Naive thymus-derived CD4-positive, alpha-beta T cell (primary cell): ENCODE data around the gene LRRC36. TPM values are rescaled to one million over a fixed set of nuclear protein-coding genes. Genes with fewer than 3 reads are reported as not detected.

Source experiments
- ATAC-seq: fragments of 150-1000 bp; cut with Tn5 transposase; 2 replicates; pipeline ENCODE4 v1.10.0; 2021; ENCODE audit warnings: mild to moderate bottlenecking, moderate library complexity
- CTCF ChIA-PET: fragments of 350-600 bp; sonication (Branson Sonifier 250); formaldehyde crosslinking; loops from one replicate; lab custom pipeline; 2021; ENCODE audit warnings: antibody characterized with exemption; lab: Charles Lee
- POLR2A ChIA-PET: fragments of 350-600 bp; sonication (Branson Sonifier 250); formaldehyde crosslinking; loops from one replicate; lab custom pipeline; 2021; ENCODE audit warnings: antibody characterized with exemption, inconsistent platforms; lab: Charles Lee
- DNase-seq, 9 donors: peaks; one replicate each; pipeline versions ENCODE4 v3.0.0 to v3.0.0-alpha.2; 2020 to 2022; ENCODE audit warnings: mixed read lengths in 1 of 9
- H3K27ac ChIP-seq: one replicate; pipeline ENCODE4 v1.7.0; 2013; ENCODE audit warnings: mild to moderate bottlenecking, low read depth, low read length, moderate library complexity
- H3K27me3 ChIP-seq, 2 donors: one replicate each; pipeline ENCODE4 v1.7.0; 2013; ENCODE audit warnings: low read length in 2 of 2, mild to moderate bottlenecking in 2 of 2, moderate library complexity in 2 of 2; ENCODE audit not compliant: control insufficient read depth in 2 of 2, insufficient read depth in 2 of 2
- H3K36me3 ChIP-seq, 3 experiments: 1 replicate in 2 of 3; 2 replicates in 1 of 3; pipeline ENCODE4 v1.7.0; 2013; ENCODE audit warnings: low read length in 3 of 3, mild to moderate bottlenecking in 3 of 3, moderate library complexity in 1 of 3; ENCODE audit not compliant: insufficient read depth in 3 of 3, control insufficient read depth in 2 of 3
- H3K4me1 ChIP-seq, 2 donors: one replicate each; pipeline ENCODE4 v1.7.0; 2013; ENCODE audit warnings: low read length in 2 of 2, mild to moderate bottlenecking in 2 of 2, moderate library complexity in 1 of 2; ENCODE audit not compliant: control insufficient read depth in 2 of 2, insufficient read depth in 2 of 2
- H3K4me3 ChIP-seq: 2 replicates; pipeline ENCODE4 v1.7.0; 2013; ENCODE audit warnings: mild to moderate bottlenecking, low read length
- H3K9me3 ChIP-seq, 3 experiments: 1 replicate in 2 of 3; 2 replicates in 1 of 3; pipeline ENCODE4 v1.7.0; 2013; ENCODE audit warnings: low read length in 3 of 3; ENCODE audit not compliant: control insufficient read depth in 2 of 3
- H3K27ac Mint-ChIP-seq, 9 donors: one replicate each; pipeline ENCODE4 v1.8.0; 2020 to 2022; ENCODE audit warnings: mixed read lengths in 9 of 9, mild to moderate bottlenecking in 8 of 9, moderate library complexity in 5 of 9, inconsistent platforms in 2 of 9
- H3K27me3 Mint-ChIP-seq, 5 donors: one replicate each; pipeline ENCODE4 v1.8.0; 2021 to 2022; ENCODE audit warnings: mixed read lengths in 5 of 5, mild to moderate bottlenecking in 1 of 5
- H3K36me3 Mint-ChIP-seq, 5 donors: one replicate each; pipeline ENCODE4 v1.8.0; 2020 to 2022; ENCODE audit warnings: mixed read lengths in 5 of 5, mild to moderate bottlenecking in 3 of 5, inconsistent platforms in 1 of 5
- H3K4me1 Mint-ChIP-seq, 7 donors: one replicate each; pipeline ENCODE4 v1.8.0; 2020 to 2022; ENCODE audit warnings: mixed read lengths in 7 of 7, mild to moderate bottlenecking in 3 of 7, inconsistent platforms in 1 of 7
- H3K4me3 Mint-ChIP-seq, 10 donors: one replicate each; pipeline ENCODE4 v1.8.0; 2020 to 2022; ENCODE audit warnings: mild to moderate bottlenecking in 10 of 10, mixed read lengths in 10 of 10, moderate library complexity in 6 of 10, inconsistent platforms in 2 of 10
- H3K9me3 Mint-ChIP-seq, 11 donors: one replicate each; pipeline ENCODE4 v1.8.0; 2020 to 2022; ENCODE audit warnings: mixed read lengths in 11 of 11, mild to moderate bottlenecking in 4 of 11, inconsistent platforms in 1 of 11, moderate library complexity in 1 of 11
- intact Hi-C, 2 donors: fragments of 100-400 bp; cut with micrococcal nuclease; formaldehyde crosslinking; loops; one replicate each; pipeline ENCODE4 v1.15.1; 2023
- polyA plus RNA-seq, 2 donors: library from polyadenylated mRNA; unstranded; fragments of 300-500 nt; fragmentation: Illumina TruSeq; gene quantifications; one replicate each; pipeline ENCODE4 v1.2.3, GENCODE V29; 2021
- total RNA-seq, 6 experiments: library from RNA in 5 of 6; stranded (reverse) in 5 of 6; gene quantifications; 1 replicate in 5 of 6; 2 replicates in 1 of 6; pipeline ENCODE4 v1.2.3 and lab custom pipeline; 2021 to 2026

LRRC36 gene
- total and polyA plus RNA-seq, 7 experiments from 2014 or later: 0.50 to 0.56 TPM; not detected in 5

GRCh38 chr16:67426022-67426421 lies 99.4 kb downstream of the LRRC36 start:
- no peaks in the 10 kb centered on the region for H3K9me3 ChIP-seq
- H3K27me3 Mint-ChIP-seq: peaks cover 26 to 51% (median 35%) of the 10 kb centered on the region in 5 donors
- H3K4me1 ChIP-seq: no peaks in the 10 kb centered on the region
- peaks cover 0 to 5% (median 3%) of the 10 kb centered on the region in 7 donors for H3K4me1 Mint-ChIP-seq
- DNase-seq (no peak), ATAC-seq (no peak)
- CTCF ChIA-PET: no interaction called here
- POLR2A ChIA-PET: no interaction called here
- H3K27ac Mint-ChIP-seq: no peak overlapping the region
- H3K9me3 Mint-ChIP-seq: peaks cover 0 to 1% (median 0%) of the 10 kb centered on the region in 11 donors
- no peaks in the 10 kb centered on the region for H3K36me3 Mint-ChIP-seq
- H3K27ac ChIP-seq: no peak overlapping the region
- H3K4me3 ChIP-seq: no peak overlapping the region
- intact Hi-C loops: no loop called here
- H3K27me3 ChIP-seq: peaks cover 8 to 12% of the 10 kb centered on the region in 2 donors
- H3K4me3 Mint-ChIP-seq: no peak overlapping the region
- H3K36me3 ChIP-seq: no peaks in the 10 kb centered on the region

GRCh38 chr16:67426950-67427349 lies 100.3 kb downstream of the LRRC36 start:
- peak overlapping the region in 2 of 9 donors; percentile 10 to 47 for H3K27ac Mint-ChIP-seq
- H3K4me3 ChIP-seq: no peak overlapping the region
- H3K4me1 ChIP-seq: peaks cover 0 to 5% of the 10 kb centered on the region in 2 donors
- H3K27me3 ChIP-seq: peaks cover 5 to 12% of the 10 kb centered on the region in 2 donors
- H3K4me1 Mint-ChIP-seq: peaks cover 0 to 9% (median 4%) of the 10 kb centered on the region in 7 donors
- H3K27me3 Mint-ChIP-seq: peaks cover 26 to 57% (median 35%) of the 10 kb centered on the region in 5 donors
- CTCF ChIA-PET: interaction anchor here (0.7 kb wide), 1 partner anchor 290 kb away, joined by 3 read pairs; no protein-coding TSS in a partner anchor
- H3K36me3 ChIP-seq: no peaks in the 10 kb centered on the region
- ATAC-seq (no peak), DNase-seq (no peak)
- H3K9me3 ChIP-seq: no peaks in the 10 kb centered on the region
- H3K27ac ChIP-seq: no peak overlapping the region
- intact Hi-C loops: no loop called here
- no peaks in the 10 kb centered on the region for H3K36me3 Mint-ChIP-seq
- POLR2A ChIA-PET: no interaction called here
- H3K4me3 Mint-ChIP-seq: no peak overlapping the region
- peaks cover 0 to 1% (median 0%) of the 10 kb centered on the region in 11 donors for H3K9me3 Mint-ChIP-seq

- POLR2A ChIA-PET: no interaction called here
- Histone ChIP-seq H3K4me1 (peaks cover 0 to 5% of the 10 kb centered on the region in 2 donors), H3K4me3 (no peak overlapping the region), H3K36me3 (no peaks in the 10 kb centered on the region), H3K27ac (no peak overlapping the region), H3K27me3 (peaks cover 5 to 12% of the 10 kb centered on the region in 2 donors), H3K9me3 (no peaks in the 10 kb centered on the region)
- Mint-ChIP-seq H3K36me3 (no peaks in the 10 kb centered on the region), H3K9me3 (peaks cover 0 to 1% (median 0%) of the 10 kb centered on the region in 11 donors), H3K27me3 (peaks cover 26 to 58% (median 35%) of the 10 kb centered on the region in 5 donors), H3K4me1 (peaks cover 0 to 12% (median 4%) of the 10 kb centered on the region in 7 donors), H3K27ac (no peak overlapping the region), H3K4me3 (no peak overlapping the region)
- ATAC-seq: peak; percentile 72
- intact Hi-C loops: loop anchor here (1.0 kb wide), 2 partner anchors 37 to 38 kb away; no protein-coding TSS in a partner anchor
- CTCF ChIA-PET: interaction anchor here (0.6 to 1.5 kb wide), 6 partner anchors 15 to 85 kb away, joined by 3 to 5 read pairs (median 4); partner anchors contain the start of gene ATP6V0D1
- DNase-seq: peak in 4 of 9 donors; percentile 31 to 71 (median 42)
Measured at GRCh38 chr16:67428146-67428731, 101.6 kb downstream of the LRRC36 start.

- POLR2A ChIA-PET: no interaction called here
- H3K27me3 Mint-ChIP-seq: peaks cover 26 to 58% (median 35%) of the 10 kb centered on the region in 5 donors
- intact Hi-C loops: no loop called here
Measured at GRCh38 chr16:67429053-67429798, 102.6 kb downstream of the LRRC36 start.

GRCh38 chr16:67429799-67430503 lies 103.3 kb downstream of the LRRC36 start:
- H3K27ac ChIP-seq: no peak overlapping the region
- H3K27me3 ChIP-seq: peaks cover 5 to 12% of the 10 kb centered on the region in 2 donors
- Mint-ChIP-seq H3K27ac (no peak overlapping the region), H3K4me1 (peaks cover 0 to 12% (median 4%) of the 10 kb centered on the region in 7 donors), H3K9me3 (peaks cover 0 to 1% (median 0%) of the 10 kb centered on the region in 11 donors), H3K4me3 (peak overlapping the region; percentile 63 to 86 (median 80)), H3K36me3 (no peaks in the 10 kb centered on the region), H3K27me3 (peaks cover 26 to 58% (median 34%) of the 10 kb centered on the region in 5 donors)
- intact Hi-C loops: no loop called here
- DNase-seq: no peak
- ChIA-PET POLR2A (no interaction called here), CTCF (no interaction called here)
- H3K36me3 ChIP-seq: no peaks in the 10 kb centered on the region
- no peaks in the 10 kb centered on the region for H3K9me3 ChIP-seq
- H3K4me3 ChIP-seq: no peak overlapping the region
- ATAC-seq: no peak
- peaks cover 0 to 5% of the 10 kb centered on the region in 2 donors for H3K4me1 ChIP-seq

More at GRCh38 chr16:67429053-67429798, 102.6 kb downstream of the LRRC36 start:
- Mint-ChIP-seq H3K27ac (no peak overlapping the region), H3K36me3 (no peaks in the 10 kb centered on the region), H3K4me1 (peaks cover 0 to 12% (median 4%) of the 10 kb centered on the region in 7 donors), H3K9me3 (peaks cover 0 to 1% (median 0%) of the 10 kb centered on the region in 11 donors), H3K4me3 (peak overlapping the region in 8 of 10 donors; percentile 32 to 86 (median 59))
- CTCF ChIA-PET: interaction anchor here (1.5 kb wide), 2 partner anchors 14 to 84 kb away, joined by 3 to 5 read pairs; no protein-coding TSS in a partner anchor
- no peak overlapping the region for H3K4me3 ChIP-seq
- H3K36me3 ChIP-seq: no peaks in the 10 kb centered on the region
- H3K27ac ChIP-seq: no peak overlapping the region
- no peak for DNase-seq
- ATAC-seq: no peak
- peaks cover 0 to 5% of the 10 kb centered on the region in 2 donors for H3K4me1 ChIP-seq
- peaks cover 5 to 12% of the 10 kb centered on the region in 2 donors for H3K27me3 ChIP-seq
- no peaks in the 10 kb centered on the region for H3K9me3 ChIP-seq

GRCh38 chr16:67430504-67430976 lies 103.9 kb downstream of the LRRC36 start:
- peak; percentile 35 for ATAC-seq
- POLR2A ChIA-PET: no interaction called here
- H3K27me3 Mint-ChIP-seq: peaks cover 22 to 53% (median 30%) of the 10 kb centered on the region in 5 donors
- DNase-seq: peak in 3 of 9 donors; percentile 24 to 52 (median 31)
- peak overlapping the region; percentile 63 to 86 (median 80) for H3K4me3 Mint-ChIP-seq
- intact Hi-C loops: no loop called here
- H3K27ac Mint-ChIP-seq: no peak overlapping the region
- peaks cover 0 to 5% of the 10 kb centered on the region in 2 donors for H3K4me1 ChIP-seq
- no peaks in the 10 kb centered on the region for H3K9me3 ChIP-seq
- no peak overlapping the region for H3K4me3 ChIP-seq
- peaks cover 0 to 1% (median 0%) of the 10 kb centered on the region in 11 donors for H3K9me3 Mint-ChIP-seq
- peaks cover 5 to 12% of the 10 kb centered on the region in 2 donors for H3K27me3 ChIP-seq
- H3K27ac ChIP-seq: no peak overlapping the region
- no peaks in the 10 kb centered on the region for H3K36me3 Mint-ChIP-seq
- peaks cover 0 to 12% (median 4%) of the 10 kb centered on the region in 7 donors for H3K4me1 Mint-ChIP-seq
- CTCF ChIA-PET: no interaction called here
- H3K36me3 ChIP-seq: no peaks in the 10 kb centered on the region
